Measurements from ENCODE around the gene CACNG5. TPM values are rescaled to one million over a fixed set of nuclear protein-coding genes. Genes with fewer than 3 reads are reported as not detected.

Gene CACNG5
- total RNA-seq, 4 donors from 2014 or later: not detected

DNA sequence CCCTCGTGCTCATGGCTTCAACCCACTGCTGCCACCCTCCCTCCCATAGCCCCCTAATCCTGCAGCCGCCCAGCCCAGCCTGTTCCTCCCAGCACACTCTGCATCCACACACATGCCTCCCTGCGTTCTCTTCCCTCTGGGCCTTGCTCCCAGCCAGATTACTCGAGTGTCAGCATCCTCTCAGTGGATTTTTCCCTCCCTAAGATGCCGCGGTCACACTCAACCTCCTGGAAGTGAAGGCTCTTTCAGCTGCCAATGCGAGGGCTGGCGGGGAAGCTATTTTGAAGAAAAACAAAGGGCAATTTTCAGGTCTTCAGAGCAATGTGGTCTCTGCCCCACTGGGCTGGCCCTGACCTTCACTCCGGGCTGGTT lies 23.2 kb upstream of the CACNG5 start:
- Histone ChIP-seq H3K9me3 (no peaks in the 10 kb centered on the region), H3K4me1 (no peaks in the 10 kb centered on the region), H3K27ac (no peak overlapping the region), H3K27me3 (no peaks in the 10 kb centered on the region), H3K36me3 (no peaks in the 10 kb centered on the region), H3K4me3 (no peak overlapping the region)
- TF ChIP-seq, protein P1, sequence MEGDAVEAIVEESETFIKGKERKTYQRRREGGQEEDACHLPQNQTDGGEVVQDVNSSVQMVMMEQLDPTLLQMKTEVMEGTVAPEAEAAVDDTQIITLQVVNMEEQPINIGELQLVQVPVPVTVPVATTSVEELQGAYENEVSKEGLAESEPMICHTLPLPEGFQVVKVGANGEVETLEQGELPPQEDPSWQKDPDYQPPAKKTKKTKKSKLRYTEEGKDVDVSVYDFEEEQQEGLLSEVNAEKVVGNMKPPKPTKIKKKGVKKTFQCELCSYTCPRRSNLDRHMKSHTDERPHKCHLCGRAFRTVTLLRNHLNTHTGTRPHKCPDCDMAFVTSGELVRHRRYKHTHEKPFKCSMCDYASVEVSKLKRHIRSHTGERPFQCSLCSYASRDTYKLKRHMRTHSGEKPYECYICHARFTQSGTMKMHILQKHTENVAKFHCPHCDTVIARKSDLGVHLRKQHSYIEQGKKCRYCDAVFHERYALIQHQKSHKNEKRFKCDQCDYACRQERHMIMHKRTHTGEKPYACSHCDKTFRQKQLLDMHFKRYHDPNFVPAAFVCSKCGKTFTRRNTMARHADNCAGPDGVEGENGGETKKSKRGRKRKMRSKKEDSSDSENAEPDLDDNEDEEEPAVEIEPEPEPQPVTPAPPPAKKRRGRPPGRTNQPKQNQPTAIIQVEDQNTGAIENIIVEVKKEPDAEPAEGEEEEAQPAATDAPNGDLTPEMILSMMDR (IDR thresholded peaks at IDR 0.05): no peak
- no peak for TF ChIP-seq POLR2A (IDR thresholded peaks at IDR 0.05)
- no peak for DNase-seq

DNA sequence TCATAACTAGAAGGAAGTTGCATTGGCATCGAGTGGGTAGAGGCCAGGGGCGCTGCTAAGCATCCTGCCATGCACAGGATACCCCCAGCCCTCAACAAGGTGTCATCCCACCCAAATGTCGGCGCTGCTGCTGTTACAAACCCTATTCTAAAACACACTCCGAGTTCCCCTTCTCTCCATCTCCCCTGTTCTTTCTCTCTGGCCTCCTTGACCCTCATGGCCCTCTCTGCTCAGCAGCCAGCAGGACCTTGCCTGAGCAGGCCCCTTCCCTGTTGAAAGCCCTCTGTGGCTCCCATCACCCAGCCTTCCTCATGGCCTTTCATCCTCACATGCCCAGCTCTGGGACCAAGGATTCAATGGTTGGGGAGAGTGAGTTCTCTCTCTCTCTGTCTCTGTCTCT lies 22.3 kb upstream of the CACNG5 start:
- DNase-seq: no peak
- no peaks in the 10 kb centered on the region for H3K4me1 ChIP-seq
- no peaks in the 10 kb centered on the region for H3K9me3 ChIP-seq
- H3K27ac ChIP-seq: no peak overlapping the region
- TF ChIP-seq, protein P1 (IDR thresholded peaks at IDR 0.05): no peak
- TF ChIP-seq POLR2A (IDR thresholded peaks at IDR 0.05): no peak
- H3K27me3 ChIP-seq: no peaks in the 10 kb centered on the region
- no peaks in the 10 kb centered on the region for H3K36me3 ChIP-seq
- no peak overlapping the region for H3K4me3 ChIP-seq

DNA sequence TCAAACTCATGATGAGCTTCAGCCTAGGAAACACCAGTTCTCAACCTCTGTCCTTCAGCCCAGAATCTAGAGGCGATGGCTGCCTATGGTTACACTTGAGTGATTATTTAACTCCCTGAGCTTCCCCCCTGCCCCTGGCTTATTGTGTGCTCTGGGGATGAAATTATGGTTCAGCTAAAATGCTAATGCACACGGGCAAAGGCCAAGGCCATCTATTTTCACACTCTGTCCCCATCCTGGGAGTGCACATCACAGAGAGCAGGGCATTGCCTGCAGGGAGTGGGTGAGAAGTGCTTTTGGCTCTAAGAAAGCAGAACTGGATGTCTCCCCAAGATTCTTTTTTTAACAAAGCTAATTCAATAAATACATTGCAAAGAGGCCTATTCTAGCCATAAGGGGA lies 21.6 kb upstream of the CACNG5 start:
- H3K27ac ChIP-seq: no peak overlapping the region
- H3K9me3 ChIP-seq: no peaks in the 10 kb centered on the region
- no peak overlapping the region for H3K4me3 ChIP-seq
- H3K36me3 ChIP-seq: no peaks in the 10 kb centered on the region
- no peaks in the 10 kb centered on the region for H3K4me1 ChIP-seq
- H3K27me3 ChIP-seq: no peaks in the 10 kb centered on the region
- DNase-seq: no peak
- TF ChIP-seq, protein P1 (IDR thresholded peaks at IDR 0.05): no peak
- no peak for TF ChIP-seq POLR2A (IDR thresholded peaks at IDR 0.05)

DNA sequence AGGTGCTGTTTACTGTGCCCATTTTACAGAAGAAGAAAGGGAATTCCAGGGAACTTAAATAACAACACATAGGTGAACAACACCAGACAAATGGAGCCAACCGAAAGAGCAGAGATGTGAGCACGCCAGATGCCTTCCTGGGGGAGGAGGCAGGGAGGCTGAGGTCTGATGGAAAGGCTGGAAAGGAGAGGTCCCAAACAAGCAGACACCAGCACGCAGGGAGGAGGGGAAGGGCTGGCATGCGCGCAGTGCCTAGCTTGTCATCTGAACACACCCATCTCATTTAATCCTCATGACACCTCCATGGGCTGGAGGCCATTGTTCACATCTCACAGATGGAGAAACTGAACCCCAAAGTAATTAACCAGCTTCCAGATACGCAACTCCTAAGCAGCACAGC lies 20.9 kb upstream of the CACNG5 start:
- Histone ChIP-seq H3K36me3 (no peaks in the 10 kb centered on the region), H3K27me3 (no peaks in the 10 kb centered on the region), H3K4me1 (no peaks in the 10 kb centered on the region), H3K9me3 (no peaks in the 10 kb centered on the region), H3K4me3 (no peak overlapping the region), H3K27ac (no peak overlapping the region)
- DNase-seq: no peak
- TF ChIP-seq POLR2A (IDR thresholded peaks at IDR 0.05): no peak
- TF ChIP-seq, protein P1 (IDR thresholded peaks at IDR 0.05): no peak

DNA sequence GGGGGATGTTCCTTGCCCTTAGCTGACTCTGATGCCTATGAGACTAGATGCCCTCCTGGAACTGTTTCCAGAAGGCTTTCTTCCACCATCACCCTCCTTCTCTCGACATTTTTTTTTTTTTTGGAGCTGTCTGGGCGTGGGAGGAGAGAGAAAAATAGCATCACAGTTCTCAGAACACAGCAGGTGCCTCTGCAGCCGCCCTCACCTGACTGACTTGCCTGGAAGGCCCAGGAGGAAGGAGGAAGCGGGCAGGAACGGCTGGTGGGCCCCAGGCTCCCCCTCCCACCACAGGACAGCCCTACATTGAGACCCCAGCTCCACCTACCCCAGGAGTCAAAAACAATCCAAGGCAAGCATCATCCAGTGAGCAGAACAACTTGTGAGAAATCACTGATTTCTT lies 20.3 kb upstream of the CACNG5 start:
- Histone ChIP-seq H3K4me1 (no peaks in the 10 kb centered on the region), H3K4me3 (no peak overlapping the region)
- DNase-seq: no peak

More for the DNA sequence above, 20.3 kb upstream of the CACNG5 start:
- Histone ChIP-seq H3K27me3 (no peaks in the 10 kb centered on the region), H3K9me3 (no peaks in the 10 kb centered on the region), H3K27ac (no peak overlapping the region), H3K36me3 (no peaks in the 10 kb centered on the region)
- TF ChIP-seq, protein P1 (IDR thresholded peaks at IDR 0.05): no peak
- TF ChIP-seq POLR2A (IDR thresholded peaks at IDR 0.05): no peak
